Measurements from ENCODE around the gene ADGRA3. TPM values are rescaled to one million over a fixed set of nuclear protein-coding genes. Genes with fewer than 3 reads are reported as not detected.
A peak's percentile ranks its signal among the peaks of the same experiment; 100 is the strongest.

ADGRA3 gene
- total and polyA plus RNA-seq, 2 donors (not counting 3 experiments of a cell fraction or from before 2014, with no cell fraction given), result 17.2 to 36.2 TPM

DNA sequence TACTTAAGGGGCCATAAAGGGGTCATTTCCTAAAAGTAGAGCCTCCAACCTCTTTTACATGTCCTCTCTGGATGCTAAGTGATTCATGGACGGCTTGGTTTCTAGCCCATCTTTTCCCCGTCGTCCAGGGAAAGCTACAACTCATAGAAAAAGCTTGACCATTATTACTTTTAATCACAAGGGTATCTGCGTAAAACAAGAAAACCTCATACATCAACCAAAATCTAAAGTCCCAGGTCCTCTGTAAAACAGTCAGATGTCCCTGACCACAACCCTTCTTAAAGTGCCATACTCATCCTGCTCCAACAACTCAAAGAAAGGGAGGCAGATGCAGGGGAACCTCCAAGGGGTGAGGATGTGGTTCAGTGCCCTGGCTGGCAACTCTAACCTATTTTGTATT, 29.6 kb downstream of the ADGRA3 start:
- Histone ChIP-seq H3K9me1 (replicated peaks; ENCODE audit: control insufficient read depth, extremely low read depth, insufficient read depth, low read length) (no peaks in the 10 kb centered on the region), H3K27ac (ENCODE audit: insufficient read depth, low read depth, low read length) (no peak overlapping the region), H3K4me2 (ENCODE audit: insufficient read depth, low read length) (no peak overlapping the region), H3K36me3 (ENCODE audit: control insufficient read depth in 2 of 2, extremely low read depth in 1 of 2, insufficient read depth in 2 of 2, low read length in 2 of 2) (no peaks in the 10 kb centered on the region), H3K9ac (replicated peaks; ENCODE audit: extremely low read depth, insufficient read depth, low read length) (no peak overlapping the region), H4K20me1 (replicated peaks; ENCODE audit: control insufficient read depth, extremely low read depth, insufficient read depth, low read length) (no peaks in the 10 kb centered on the region), H2AFZ (ENCODE audit: low read depth, low read length) (no peak overlapping the region), H3K4me3 (replicated peaks in 1 of 3; ENCODE audit: insufficient read depth in 1 of 3, low read depth in 1 of 3, low read length in 3 of 3) (no peak overlapping the region), H3K9me3 (replicated peaks; ENCODE audit: control insufficient read depth, insufficient read depth, low read length) (no peaks in the 10 kb centered on the region), H3K4me1 (ENCODE audit: control insufficient read depth, extremely low read depth, insufficient read depth, low read length) (no peaks in the 10 kb centered on the region), H3K79me2 (ENCODE audit: control insufficient read depth, insufficient read depth, low read length) (peaks cover 41% of the 10 kb centered on the region), H3K27me3 (ENCODE audit: control insufficient read depth in 2 of 2, insufficient read depth in 2 of 2, low read length in 2 of 2) (no peaks in the 10 kb centered on the region)
- TF ChIP-seq JUN (IDR thresholded peaks at IDR 0.05; ENCODE audit: borderline replicate concordance, insufficient read depth, insufficient read length, low read depth) (no peak), EZH2 (IDR thresholded peaks at IDR 0.05; ENCODE audit: borderline replicate concordance, low read depth, low read length, severe bottlenecking) (no peak), POLR2AphosphoS5 (IDR thresholded peaks at IDR 0.05; ENCODE audit: insufficient read depth, low read depth, low read length) (no peak), POLR2A (IDR thresholded peaks at IDR 0.05; ENCODE audit: low read depth, low read length) (no peak), MYC (IDR thresholded peaks at IDR 0.05; ENCODE audit: low read depth, low read length) (no peak), MAX (IDR thresholded peaks at IDR 0.05; ENCODE audit: insufficient read depth, insufficient read length) (no peak), GATA2 (IDR thresholded peaks at IDR 0.05; ENCODE audit: insufficient read depth, insufficient read length, low read depth, low read length) (no peak), FOS (IDR thresholded peaks at IDR 0.05; ENCODE audit: borderline replicate concordance, insufficient read depth, low read length) (no peak)
- TF ChIP-seq, protein P1, sequence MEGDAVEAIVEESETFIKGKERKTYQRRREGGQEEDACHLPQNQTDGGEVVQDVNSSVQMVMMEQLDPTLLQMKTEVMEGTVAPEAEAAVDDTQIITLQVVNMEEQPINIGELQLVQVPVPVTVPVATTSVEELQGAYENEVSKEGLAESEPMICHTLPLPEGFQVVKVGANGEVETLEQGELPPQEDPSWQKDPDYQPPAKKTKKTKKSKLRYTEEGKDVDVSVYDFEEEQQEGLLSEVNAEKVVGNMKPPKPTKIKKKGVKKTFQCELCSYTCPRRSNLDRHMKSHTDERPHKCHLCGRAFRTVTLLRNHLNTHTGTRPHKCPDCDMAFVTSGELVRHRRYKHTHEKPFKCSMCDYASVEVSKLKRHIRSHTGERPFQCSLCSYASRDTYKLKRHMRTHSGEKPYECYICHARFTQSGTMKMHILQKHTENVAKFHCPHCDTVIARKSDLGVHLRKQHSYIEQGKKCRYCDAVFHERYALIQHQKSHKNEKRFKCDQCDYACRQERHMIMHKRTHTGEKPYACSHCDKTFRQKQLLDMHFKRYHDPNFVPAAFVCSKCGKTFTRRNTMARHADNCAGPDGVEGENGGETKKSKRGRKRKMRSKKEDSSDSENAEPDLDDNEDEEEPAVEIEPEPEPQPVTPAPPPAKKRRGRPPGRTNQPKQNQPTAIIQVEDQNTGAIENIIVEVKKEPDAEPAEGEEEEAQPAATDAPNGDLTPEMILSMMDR (IDR thresholded peaks at IDR 0.05; ENCODE audit: extremely low read depth in 1 of 2, insufficient read depth in 1 of 2, low read depth in 1 of 2, low read length in 2 of 2), result no peak
- no TSS peak for BruUV-seq (replicated peaks)
- dilution Hi-C loops (cut with MboI; ENCODE audit: extremely low pct_ligation_motif_present, low sequenced_read_pairs) (no loop called here), intact Hi-C loops (cut with micrococcal nuclease) (no loop called here)
- POLR2A ChIA-PET, result no interaction called here
- CTCF ChIA-PET, result no interaction called here
- DNase-seq (ENCODE audit: low read depth, low spot score) (no peak), FAIRE-seq (peak; percentile 28)

Data from endothelial cell of umbilical vein (primary cell).